K562 (cell line): ENCODE results near the gene PRR14. TPM values are rescaled to one million over a fixed set of nuclear protein-coding genes. Genes with fewer than 3 reads are reported as not detected.
A peak's percentile ranks its signal among the peaks of the same experiment; 100 is the strongest.

ENCODE experiments used
- ATAC-seq: fragments of 200-7000 bp; cut with Tn5 transposase; 3 replicates; pipeline ENCODE4 v1.9.1; 2020; ENCODE audit warnings: moderate library complexity
- BruUV-seq: library from RNA; stranded (reverse); fragments of 400-500 nt; replicated peaks from 2 replicates; lab custom pipeline; 2021; lab: Mats Ljungman, UMichigan
- CTCF ChIA-PET: fragments of 300-600 bp; formaldehyde crosslinking; extraction: SDS; loops from one replicate; lab custom pipeline; 2021; ENCODE audit warnings: low intra/inter-chr PET ratio; lab: Yijun Ruan, JAX
- POLR2A ChIA-PET: fragments of 300-600, 350-650 bp; sonication (Branson Sonifier 250); formaldehyde crosslinking; extraction: SDS; loops from one replicate; lab custom pipeline; 2021; ENCODE audit warnings: antibody characterized with exemption, inconsistent platforms; lab: Yijun Ruan, JAX
- DNase-seq, 4 experiments: peaks; one replicate each; pipeline versions ENCODE4 v3.0.0 to v3.0.0-alpha.2; 2011 to 2018; ENCODE audit warnings: low spot score in 3 of 4, mixed read lengths in 3 of 4; ENCODE audit errors: extremely low read depth in 1 of 4
- FAIRE-seq: peaks from 2 replicates; lab custom pipeline; 2011; peaks lifted over from hg19 to GRCh38; lab: Jason Lieb, UNC
- H2AFZ ChIP-seq: 2 replicates; pipeline ENCODE4 v1.6.0; 2011; ENCODE audit warnings: low read depth, low read length, control low read depth, inconsistent platforms
- H3K27ac ChIP-seq: fragments of 200-600 bp; 3 replicates; pipeline ENCODE4 v1.8.0; 2011; ENCODE audit warnings: low read depth, mild to moderate bottlenecking, control low read depth, inconsistent platforms, low read length, moderate library complexity, mixed read lengths; ENCODE audit errors: extremely low read depth
- H3K27me3 ChIP-seq, 2 experiments: fragments of 300-600 bp in 1 of 2; 2 replicates in 1 of 2; 3 replicates in 1 of 2; pipeline versions ENCODE4 v1.6.0 to v1.8.0; 2011; ENCODE audit warnings: inconsistent platforms in 2 of 2, low read length in 2 of 2, mild to moderate bottlenecking in 1 of 2, mixed read lengths in 1 of 2, moderate library complexity in 1 of 2; ENCODE audit not compliant: control insufficient read depth in 2 of 2, insufficient read depth in 2 of 2
- H3K36me3 ChIP-seq: fragments of 300-600 bp; 3 replicates; pipeline ENCODE4 v1.8.0; 2011; ENCODE audit warnings: mild to moderate bottlenecking, low read length, inconsistent platforms; ENCODE audit not compliant: control insufficient read depth, insufficient read depth
- H3K4me1 ChIP-seq, 2 experiments: fragments of 200-600 bp in 1 of 2; replicated peaks in 1 of 2; 2 replicates in 1 of 2; 3 replicates in 1 of 2; pipeline versions ENCODE4 v1.5.1 to v1.8.0; 2011; ENCODE audit warnings: inconsistent platforms in 2 of 2, low read length in 2 of 2, mild to moderate bottlenecking in 1 of 2, mixed read lengths in 1 of 2, moderate library complexity in 1 of 2; ENCODE audit not compliant: control insufficient read depth in 2 of 2, insufficient read depth in 2 of 2
- H3K4me2 ChIP-seq: 2 replicates; pipeline ENCODE4 v1.6.1; 2011; ENCODE audit warnings: low read length, control low read depth, inconsistent platforms, mixed read lengths; ENCODE audit not compliant: insufficient read depth
- H3K4me3 ChIP-seq: fragments of 200-600 bp; sonication (generic), shearing (Covaris generic); 2 replicates; pipeline ENCODE4 v1.5.1; 2016; ENCODE audit warnings: control low read depth, inconsistent platforms
- H3K79me2 ChIP-seq: fragments of 200-600 bp; 3 replicates; pipeline ENCODE4 v1.8.0; 2011; ENCODE audit warnings: low read length, inconsistent platforms; ENCODE audit not compliant: control insufficient read depth, insufficient read depth
- H3K9ac ChIP-seq, 2 experiments: 2 replicates each; pipeline versions ENCODE4 v1.6.0 to v1.6.1; 2011; ENCODE audit warnings: low read depth in 2 of 2, low read length in 2 of 2, control low read depth in 1 of 2, inconsistent platforms in 1 of 2, mild to moderate bottlenecking in 1 of 2, mixed read lengths in 1 of 2; ENCODE audit not compliant: insufficient read depth in 1 of 2
- H3K9me1 ChIP-seq: one replicate; pipeline ENCODE4 v1.6.0; 2011; ENCODE audit warnings: inconsistent platforms, mild to moderate bottlenecking, low read length, moderate library complexity; ENCODE audit not compliant: control insufficient read depth, insufficient read depth
- H3K9me3 ChIP-seq: replicated peaks from 2 replicates; pipeline ENCODE4 v1.5.1; 2011; ENCODE audit warnings: low read depth, low read length, inconsistent platforms; ENCODE audit not compliant: control insufficient read depth, insufficient read depth
- H4K20me1 ChIP-seq: replicated peaks from 2 replicates; pipeline ENCODE4 v1.6.1; 2011; ENCODE audit warnings: low read length, inconsistent platforms, mixed read lengths; ENCODE audit not compliant: control insufficient read depth, insufficient read depth
- BHLHE40 ChIP-seq: IDR thresholded peaks from 2 replicates; pipeline ENCODE4 v1.6.1; 2011; ENCODE audit warnings: low read length, improper control_type of control experiment
- CHCHD3 ChIP-seq: fragments of 250-450 bp; sonication (Bioruptor Pico); IDR thresholded peaks from 2 replicates; pipeline ENCODE4 v2.1.2; 2022; ENCODE audit warnings: mild to moderate bottlenecking
- CREB3 ChIP-seq: fragments of 450-650 bp; conservative IDR thresholded peaks from 2 replicates; pipeline ENCODE4 v1.6.1; 2016; ENCODE audit warnings: missing genetic modification characterization, low read depth, mild to moderate bottlenecking, missing compliant biosample characterization, moderate library complexity
- CTCF ChIP-seq, 3 experiments: IDR thresholded peaks in 2 of 3; conservative IDR thresholded peaks in 1 of 3; 2 replicates each; pipeline ENCODE4 v1.5.1; 2011 to 2012; ENCODE audit warnings: low read length in 3 of 3, mild to moderate bottlenecking in 3 of 3, control low read depth in 2 of 3, improper control_type of control experiment in 1 of 3, inconsistent platforms in 1 of 3, low read depth in 1 of 3, mixed read lengths in 1 of 3, moderate library complexity in 1 of 3; ENCODE audit not compliant: insufficient read depth in 2 of 3
- GATAD2B ChIP-seq: fragments of 450-650 bp; IDR thresholded peaks from 2 replicates; pipeline ENCODE4 v1.6.1; 2017; ENCODE audit warnings: mild to moderate bottlenecking, borderline replicate concordance
- GTF2E2 ChIP-seq: fragments of 200-800 bp; sonication (Bioruptor generic); IDR thresholded peaks from 2 replicates; pipeline ENCODE4 v1.6.1; 2016; ENCODE audit warnings: missing genetic modification characterization, missing compliant biosample characterization
- MYC ChIP-seq, 2 experiments: fragments of 250-450 bp in 1 of 2; sonication (Bioruptor Pico) in 1 of 2; IDR thresholded peaks; 2 replicates each; pipeline versions ENCODE4 v1.5.1 to v1.6.1; 2012 to 2021; ENCODE audit warnings: low read depth in 2 of 2, borderline replicate concordance in 1 of 2, improper control_type of control experiment in 1 of 2, low read length in 1 of 2, mild to moderate bottlenecking in 1 of 2, moderate library complexity in 1 of 2
- MYNN ChIP-seq, 2 experiments: sonication (generic); formaldehyde crosslinking in 1 of 2; IDR thresholded peaks; 2 replicates each; pipeline versions ENCODE4 v1.5.0 to v1.6.1; 2016 to 2020; ENCODE audit warnings: antibody characterized with exemption in 1 of 2, missing genetic modification reagents in 1 of 2
- NBN ChIP-seq: fragments of 450-650 bp; IDR thresholded peaks from 2 replicates; pipeline ENCODE4 v1.6.1; 2016; ENCODE audit warnings: low read depth, mild to moderate bottlenecking
- PHF8 ChIP-seq: fragments of 200-600 bp; sonication (generic); IDR thresholded peaks from 2 replicates; pipeline ENCODE4 v1.6.1; 2012; ENCODE audit warnings: mixed run types, mild to moderate bottlenecking, inconsistent platforms, low read length, moderate library complexity, borderline replicate concordance
- PRPF4 ChIP-seq: fragments of 200-400 bp; formaldehyde crosslinking; IDR thresholded peaks from one replicate; pipeline ENCODE4 v1.6.1; 2017; ENCODE audit warnings: low read length, low read depth, mild to moderate bottlenecking; ENCODE audit not compliant: insufficient read depth, poor library complexity, severe bottlenecking
- SP2 ChIP-seq: IDR thresholded peaks from 2 replicates; pipeline ENCODE4 v1.6.1; 2011; ENCODE audit warnings: mild to moderate bottlenecking, low read depth, low read length, moderate library complexity; ENCODE audit not compliant: poor library complexity, severe bottlenecking; ENCODE audit errors: extremely low read depth
- SRSF9 ChIP-seq: fragments of 200-400 bp; formaldehyde crosslinking; IDR thresholded peaks from 2 replicates; pipeline ENCODE4 v1.6.1; 2017; ENCODE audit warnings: low read depth, low read length, borderline replicate concordance
- TCF7 ChIP-seq: sonication (generic); IDR thresholded peaks from 2 replicates; pipeline ENCODE4 v1.6.1; 2016; ENCODE audit warnings: antibody characterized with exemption, borderline replicate concordance
- ZBTB2 ChIP-seq: fragments of 450-650 bp; IDR thresholded peaks from 2 replicates; pipeline ENCODE4 v1.6.1; 2016; ENCODE audit warnings: antibody characterized with exemption
- ZNF24 ChIP-seq: fragments of 450-650 bp; IDR thresholded peaks from 2 replicates; pipeline ENCODE4 v1.6.1; 2016
- ZNF3 ChIP-seq: fragments of 250-450 bp; sonication (Bioruptor Pico); IDR thresholded peaks from 2 replicates; pipeline ENCODE4 v1.5.0; 2021; ENCODE audit warnings: mild to moderate bottlenecking, moderate library complexity
- ZNF324 ChIP-seq: fragments of 250-450 bp; sonication (Bioruptor Pico); IDR thresholded peaks from 2 replicates; pipeline ENCODE4 v1.4.0; 2020; ENCODE audit warnings: mild to moderate bottlenecking
- WGBS: fragments of 100-300 bp; shearing (Covaris generic); methylation state at CpG from one replicate; pipeline ENCODE4 v1.1.6; 2016; ENCODE audit warnings: low coverage, mixed read lengths; ENCODE audit not compliant: insufficient coverage; ENCODE audit errors: missing lambda C conversion rate; 5-methylcytosine and 5-hydroxymethylcytosine counted together
- in situ Hi-C: fragments of 300-500 bp; cut with MboI; formaldehyde crosslinking; loops from 4 replicates; pipeline ENCODE4 v1.15.0; 2018; ENCODE audit warnings: inconsistent platforms, mixed read lengths
- intact Hi-C: fragments of 100-400 bp; cut with micrococcal nuclease; formaldehyde crosslinking; loops from 2 replicates; pipeline ENCODE4 v1.14.2; 2022
- polyA plus RNA-seq, 8 experiments: library from polyadenylated mRNA; depleted of rRNA in 4 of 8; stranded (reverse) in 5 of 8; unstranded in 3 of 8; fragments of >200 nt; fragmentation: Nextera tagmentation in 2 of 8; fragmentation: Illumina TruSeq in 1 of 8; extraction: Ambion mirVana in 2 of 8; extraction: Trizol in 1 of 8; gene quantifications; 2 replicates each; pipeline versions ENCODE4 v1.2.1 to v1.2.3, GENCODE V29; 2011 to 2014; ENCODE audit warnings: inconsistent platforms in 1 of 8, missing spikeins in 1 of 8
- total RNA-seq, 7 experiments: library from RNA; depleted of rRNA in 6 of 7; stranded (reverse); fragments of >200 nt in 6 of 7; fragmentation: Illumina TruSeq in 2 of 7; extraction: Trizol in 2 of 7; gene quantifications; 2 replicates each; pipeline versions ENCODE4 v1.2.1 to v1.2.3, GENCODE V29; 2011 to 2021; ENCODE audit warnings: low replicate concordance in 1 of 7

PRR14 gene
- total and polyA plus RNA-seq, 9 of the 15 experiments (the other 6 are each of a cell fraction or from before 2014, with no cell fraction given), result 2.2 to 63.1 (median 11.5) TPM

GRCh38 chr16:30700491-30700890 lies 49.7 kb downstream of the PRR14 start:
- no peaks in the 10 kb centered on the region for H3K9me1 ChIP-seq
- POLR2A ChIA-PET, result interaction anchor here (0.9 to 1.6 kb wide), 2 partner anchors 8 to 11 kb away, joined by 5 to 7 read pairs; no protein-coding TSS in a partner anchor
- peak overlapping the region; percentile 95 for H3K4me2 ChIP-seq
- FAIRE-seq (peak; percentile 56), ATAC-seq (0 out of 3 replicates have a peak, but pooled peaks have one; percentile 2), DNase-seq (peak; percentile 44 to 72 (median 54))
- peak overlapping the region; percentile 88 to 99 for H3K9ac ChIP-seq
- peaks cover 57% of the 10 kb centered on the region for H3K36me3 ChIP-seq
- peak overlapping the region; percentile 100; the same call in 2 of the 3 replicates for H3K27ac ChIP-seq
- intact Hi-C loops, result no loop called here
- CTCF ChIA-PET, result no interaction called here
- H3K79me2 ChIP-seq, result peaks cover 48% of the 10 kb centered on the region
- H3K9me3 ChIP-seq, result no peaks in the 10 kb centered on the region
- H4K20me1 ChIP-seq, result 0 out of 2 replicates have a peak, but pooled peaks cover 7% of the 10 kb centered on the region
- in situ Hi-C loops, result no loop called here
- no peaks in the 10 kb centered on the region for H3K27me3 ChIP-seq
- H3K4me1 ChIP-seq, result peaks cover 16 to 21% of the 10 kb centered on the region in 2 experiments
- no TSS peak for BruUV-seq
- WGBS, result 15% methylated on average over 9 of the region's 9 CpGs
- H2AFZ ChIP-seq, result no peak overlapping the region
- peak overlapping the region; percentile 82 for H3K4me3 ChIP-seq
- TF ChIP-seq PRPF4 (no peak), ZNF324 (CRISPR knock-in tag) (no peak), CHCHD3 (no peak), SP2 (no peak), TCF7 (no peak), CTCF (IDR thresholded peaks at IDR 0.05 in 2 of 3, conservative IDR thresholded peaks at IDR 0.05 in 1 of 3; ENCODE audit: insufficient read depth in 2 of 3, low read depth in 1 of 3, low read length in 3 of 3) (no peak), ZNF24 (no peak), ZNF3 (no peak), GATAD2B (no peak), BHLHE40 (0 out of 2 replicates have a peak, but pooled peaks have one; percentile 6), GTF2E2 (tag) (no peak), ZBTB2 (no peak), NBN (no peak), MYC (IDR thresholded peaks at IDR 0.05; ENCODE audit: low read depth, low read length) (no peak), MYC (CRISPR knock-in tag; IDR thresholded peaks at IDR 0.05; ENCODE audit: borderline replicate concordance, low read depth) (no peak), MYNN (IDR thresholded peaks at IDR 0.05) (no peak), MYNN (CRISPR knock-in tag; IDR thresholded peaks at IDR 0.05) (no peak), SRSF9 (no peak), PHF8 (no peak), CREB3 (no peak)
